Measurements from ENCODE around the gene NLGN1.
"Not testable (repeated sequence)": the region's sequence is repeated elsewhere in the genome, so short reads cannot be mapped to it uniquely, and the experiment has no call there.

Gene NLGN1

GRCh38 chr3:173429527-173429926 lies 32.0 kb downstream of the NLGN1 start:
- Histone ChIP-seq H3K27ac (ENCODE audit: low read depth, low read length) (no peak overlapping the region), H3K9ac (ENCODE audit: low read depth, low read length) (no peak overlapping the region), H3K4me3 (ENCODE audit: low read depth, low read length) (no peak overlapping the region), H3K36me3 (ENCODE audit: control insufficient read depth, insufficient read depth, low read length) (no peaks in the 10 kb centered on the region), H3K9me3 (ENCODE audit: control insufficient read depth, insufficient read depth, low read length) (no peaks in the 10 kb centered on the region), H3K4me1 (ENCODE audit: control insufficient read depth, insufficient read depth, low read length) (no peaks in the 10 kb centered on the region), H3K27me3 (ENCODE audit: control insufficient read depth, insufficient read depth, low read length) (no peaks in the 10 kb centered on the region)

DNA sequence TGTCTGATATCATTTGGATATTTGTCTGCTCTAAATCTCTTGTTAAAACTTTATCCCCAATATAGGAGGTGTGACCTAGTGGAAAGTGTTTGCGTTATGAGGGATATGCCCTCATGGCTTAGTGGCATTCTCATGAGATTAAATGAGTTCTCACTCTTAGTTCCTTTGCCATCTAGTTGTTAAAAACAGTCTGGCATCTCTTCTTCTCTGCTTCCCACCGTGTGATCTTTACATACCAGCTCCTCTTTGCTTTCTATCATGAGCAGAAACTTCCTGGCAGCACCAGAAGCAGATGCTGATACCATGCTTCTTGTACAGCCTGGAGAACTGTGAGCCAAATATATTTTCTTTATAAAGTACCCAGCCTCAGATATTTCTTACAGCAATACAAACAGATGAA lies 33.0 kb downstream of the NLGN1 start:
- Histone ChIP-seq H3K9ac (ENCODE audit: low read depth, low read length) (no peak overlapping the region), H3K36me3 (ENCODE audit: control insufficient read depth, insufficient read depth, low read length) (no peaks in the 10 kb centered on the region), H3K4me1 (ENCODE audit: control insufficient read depth, insufficient read depth, low read length) (no peaks in the 10 kb centered on the region), H3K27me3 (ENCODE audit: control insufficient read depth, insufficient read depth, low read length) (no peaks in the 10 kb centered on the region), H3K4me3 (ENCODE audit: low read depth, low read length) (no peak overlapping the region), H3K9me3 (ENCODE audit: control insufficient read depth, insufficient read depth, low read length) (no peaks in the 10 kb centered on the region), H3K27ac (ENCODE audit: low read depth, low read length) (no peak overlapping the region)

- Histone ChIP-seq H3K27ac (ENCODE audit: low read depth, low read length) (no peak overlapping the region), H3K27me3 (ENCODE audit: control insufficient read depth, insufficient read depth, low read length) (no peaks in the 10 kb centered on the region), H3K9me3 (ENCODE audit: control insufficient read depth, insufficient read depth, low read length) (no peaks in the 10 kb centered on the region), H3K36me3 (ENCODE audit: control insufficient read depth, insufficient read depth, low read length) (no peaks in the 10 kb centered on the region), H3K4me1 (ENCODE audit: control insufficient read depth, insufficient read depth, low read length) (no peaks in the 10 kb centered on the region), H3K9ac (ENCODE audit: low read depth, low read length) (no peak overlapping the region), H3K4me3 (ENCODE audit: low read depth, low read length) (no peak overlapping the region)
These were observed 41.5 kb downstream of the NLGN1 start for GRCh38 chr3:173439004-173439403.

DNA sequence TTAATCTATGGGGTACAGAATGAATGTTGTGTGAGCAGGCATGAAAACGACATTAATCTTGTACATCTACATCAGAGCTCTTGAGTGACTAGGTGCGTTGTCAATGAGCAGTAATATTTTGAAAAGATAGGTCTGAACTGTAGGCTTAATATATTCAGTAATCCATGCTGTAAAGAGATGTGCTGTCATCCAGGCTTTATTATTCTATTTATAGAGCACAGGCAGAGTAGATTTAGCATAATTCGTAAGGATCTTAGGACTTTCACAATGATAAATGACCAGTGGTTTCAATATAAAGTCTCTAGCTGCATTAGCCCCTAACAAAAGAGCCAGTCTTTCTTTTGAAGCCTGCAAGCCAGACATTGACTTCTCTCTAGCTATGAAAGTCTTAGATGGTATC lies 43.0 kb downstream of the NLGN1 start:
- H3K27ac ChIP-seq (ENCODE audit: low read depth, low read length), result no peak overlapping the region
- no peak overlapping the region for H3K9ac ChIP-seq (ENCODE audit: low read depth, low read length)
- no peaks in the 10 kb centered on the region for H3K4me1 ChIP-seq (ENCODE audit: control insufficient read depth, insufficient read depth, low read length)
- H3K36me3 ChIP-seq (ENCODE audit: control insufficient read depth, insufficient read depth, low read length), result no peaks in the 10 kb centered on the region
- H3K9me3 ChIP-seq (ENCODE audit: control insufficient read depth, insufficient read depth, low read length), result no peaks in the 10 kb centered on the region
- no peaks in the 10 kb centered on the region for H3K27me3 ChIP-seq (ENCODE audit: control insufficient read depth, insufficient read depth, low read length)
- H3K4me3 ChIP-seq (ENCODE audit: low read depth, low read length), result no peak overlapping the region

GRCh38 chr3:173451561-173451960 lies 54.0 kb downstream of the NLGN1 start:
- not testable (repeated sequence) for H3K27me3 ChIP-seq (ENCODE audit: control insufficient read depth, insufficient read depth, low read length); H3K27ac ChIP-seq (ENCODE audit: low read depth, low read length); H3K36me3 ChIP-seq (ENCODE audit: control insufficient read depth, insufficient read depth, low read length); H3K4me3 ChIP-seq (ENCODE audit: low read depth, low read length); H3K4me1 ChIP-seq (ENCODE audit: control insufficient read depth, insufficient read depth, low read length); H3K9ac ChIP-seq (ENCODE audit: low read depth, low read length)
- peaks cover 13% of the 10 kb centered on the region for H3K9me3 ChIP-seq (ENCODE audit: control insufficient read depth, insufficient read depth, low read length)

DNA sequence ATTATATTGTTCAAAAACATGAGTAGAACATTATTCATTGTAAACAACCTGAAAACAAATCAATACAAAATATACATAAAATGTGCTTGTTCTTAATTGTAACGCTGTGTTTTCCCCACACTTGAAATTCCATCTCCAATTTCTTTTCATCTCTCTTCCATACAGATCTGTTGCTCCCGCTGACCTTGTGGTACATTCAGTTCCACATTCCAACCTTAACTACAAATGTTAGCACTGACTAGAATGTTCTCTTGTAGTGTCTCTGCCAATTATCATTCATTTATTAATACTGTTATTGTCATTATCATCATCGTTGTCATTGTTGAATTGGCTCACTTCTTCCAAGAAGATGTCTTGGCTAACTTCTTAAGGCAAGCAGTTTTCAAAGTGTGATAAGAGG lies 65.7 kb downstream of the NLGN1 start:
- no peak overlapping the region for H3K4me3 ChIP-seq (ENCODE audit: low read depth, low read length)
- H3K4me1 ChIP-seq (ENCODE audit: control insufficient read depth, insufficient read depth, low read length), result no peaks in the 10 kb centered on the region
- H3K27ac ChIP-seq (ENCODE audit: low read depth, low read length), result no peak overlapping the region
- H3K36me3 ChIP-seq (ENCODE audit: control insufficient read depth, insufficient read depth, low read length), result no peaks in the 10 kb centered on the region
- H3K9me3 ChIP-seq (ENCODE audit: control insufficient read depth, insufficient read depth, low read length), result no peaks in the 10 kb centered on the region
- no peaks in the 10 kb centered on the region for H3K27me3 ChIP-seq (ENCODE audit: control insufficient read depth, insufficient read depth, low read length)
- H3K9ac ChIP-seq (ENCODE audit: low read depth, low read length), result no peak overlapping the region

DNA sequence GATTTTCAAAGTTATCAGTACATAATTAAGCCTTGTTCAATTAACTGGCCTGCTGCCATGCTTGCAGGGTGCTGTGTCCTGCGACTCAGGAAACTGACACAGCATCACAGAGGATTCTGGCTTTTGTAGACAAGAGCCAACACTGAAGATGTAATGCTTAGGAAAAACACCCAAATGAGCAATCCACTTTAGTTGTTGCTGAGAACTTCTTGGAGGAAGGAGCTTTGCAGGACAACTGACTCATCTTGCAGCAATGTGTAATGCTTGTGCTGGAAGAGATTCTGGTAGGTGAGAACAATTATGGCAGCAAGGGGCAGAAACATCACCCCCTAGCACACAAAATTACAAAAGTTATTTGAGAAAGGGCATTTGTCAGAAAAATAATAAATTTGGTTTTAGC lies 67.6 kb downstream of the NLGN1 start:
- Histone ChIP-seq H3K9me3 (ENCODE audit: control insufficient read depth, insufficient read depth, low read length) (no peaks in the 10 kb centered on the region), H3K27ac (ENCODE audit: low read depth, low read length) (peak overlapping the region; percentile 26), H3K4me3 (ENCODE audit: low read depth, low read length) (no peak overlapping the region)

DNA sequence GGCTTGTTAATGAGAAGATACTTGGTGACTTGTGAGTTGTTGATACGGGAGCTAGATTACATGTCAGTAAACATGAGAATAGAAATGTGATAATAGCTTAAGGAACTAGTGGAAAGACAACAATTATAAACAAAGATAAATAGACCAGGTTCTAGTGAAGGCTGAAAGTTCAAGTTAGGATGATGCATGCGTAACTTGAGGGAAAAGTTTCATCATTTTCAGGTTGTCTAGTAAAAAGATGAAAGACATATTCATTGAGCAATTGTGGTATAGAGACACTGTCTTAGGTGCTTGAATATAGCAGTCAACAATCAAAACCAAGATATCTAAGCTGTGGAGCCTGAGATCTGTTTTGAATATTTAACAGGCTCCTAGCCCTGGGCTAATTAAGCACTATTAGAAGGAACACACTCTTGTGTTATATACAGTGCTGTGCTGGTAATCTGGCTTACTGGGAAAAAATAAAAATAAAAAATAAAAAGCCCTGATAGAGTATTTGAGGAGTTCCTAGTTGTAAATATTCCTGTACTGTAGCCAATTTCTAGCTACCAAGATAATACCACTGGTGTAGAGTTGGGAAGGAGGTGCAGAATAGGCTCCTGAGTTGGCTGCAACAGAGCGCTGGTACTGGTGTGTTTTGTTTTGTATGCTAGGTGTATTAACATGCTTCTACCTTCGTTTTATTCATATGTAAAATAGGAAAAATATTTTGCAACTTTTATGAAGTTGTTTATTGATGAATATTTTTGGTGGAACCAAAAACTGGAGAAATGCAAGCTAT lies 68.5 kb downstream of the NLGN1 start:
- H3K36me3 ChIP-seq (ENCODE audit: control insufficient read depth, insufficient read depth, low read length), result no peaks in the 10 kb centered on the region
- H3K27ac ChIP-seq (ENCODE audit: low read depth, low read length), result no peak overlapping the region
- H3K9me3 ChIP-seq (ENCODE audit: control insufficient read depth, insufficient read depth, low read length), result no peaks in the 10 kb centered on the region
- no peaks in the 10 kb centered on the region for H3K27me3 ChIP-seq (ENCODE audit: control insufficient read depth, insufficient read depth, low read length)
- no peak overlapping the region for H3K4me3 ChIP-seq (ENCODE audit: low read depth, low read length)
- no peak overlapping the region for H3K9ac ChIP-seq (ENCODE audit: low read depth, low read length)
- H3K4me1 ChIP-seq (ENCODE audit: control insufficient read depth, insufficient read depth, low read length), result no peaks in the 10 kb centered on the region

More for the DNA sequence above, 67.6 kb downstream of the NLGN1 start:
- no peaks in the 10 kb centered on the region for H3K36me3 ChIP-seq (ENCODE audit: control insufficient read depth, insufficient read depth, low read length)
- no peaks in the 10 kb centered on the region for H3K27me3 ChIP-seq (ENCODE audit: control insufficient read depth, insufficient read depth, low read length)
- H3K4me1 ChIP-seq (ENCODE audit: control insufficient read depth, insufficient read depth, low read length), result no peaks in the 10 kb centered on the region
- no peak overlapping the region for H3K9ac ChIP-seq (ENCODE audit: low read depth, low read length)

- Histone ChIP-seq H3K9me3 (ENCODE audit: control insufficient read depth, insufficient read depth, low read length) (no peaks in the 10 kb centered on the region), H3K27ac (ENCODE audit: low read depth, low read length) (no peak overlapping the region), H3K36me3 (ENCODE audit: control insufficient read depth, insufficient read depth, low read length) (no peaks in the 10 kb centered on the region), H3K4me1 (ENCODE audit: control insufficient read depth, insufficient read depth, low read length) (no peaks in the 10 kb centered on the region), H3K9ac (ENCODE audit: low read depth, low read length) (no peak overlapping the region), H3K4me3 (ENCODE audit: low read depth, low read length) (no peak overlapping the region), H3K27me3 (ENCODE audit: control insufficient read depth, insufficient read depth, low read length) (no peaks in the 10 kb centered on the region)
These were observed 70.0 kb downstream of the NLGN1 start for GRCh38 chr3:173467501-173467900.

DNA sequence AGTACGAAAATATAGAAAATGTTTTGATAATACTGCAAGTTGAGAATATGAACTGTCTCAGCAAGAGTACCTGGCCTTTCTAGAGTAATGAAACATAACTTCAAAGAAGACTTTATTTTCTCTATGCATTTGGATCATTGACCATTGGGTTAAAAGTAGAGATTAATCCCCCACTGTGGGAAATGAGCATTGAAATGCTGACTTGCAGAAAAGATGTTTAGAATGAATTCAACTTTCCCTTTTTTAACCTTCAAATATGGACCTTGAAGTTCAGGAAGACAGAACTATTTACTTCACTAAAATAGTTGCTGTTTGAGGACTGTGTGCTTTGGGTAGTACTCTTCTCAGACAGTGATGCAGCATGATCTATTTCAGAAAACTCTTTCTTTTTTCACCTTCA lies 75.7 kb downstream of the NLGN1 start:
- H3K9ac ChIP-seq (ENCODE audit: low read depth, low read length), result no peak overlapping the region
- no peaks in the 10 kb centered on the region for H3K27me3 ChIP-seq (ENCODE audit: control insufficient read depth, insufficient read depth, low read length)
- H3K36me3 ChIP-seq (ENCODE audit: control insufficient read depth, insufficient read depth, low read length), result no peaks in the 10 kb centered on the region
- H3K4me3 ChIP-seq (ENCODE audit: low read depth, low read length), result no peak overlapping the region
- no peak overlapping the region for H3K27ac ChIP-seq (ENCODE audit: low read depth, low read length)
- no peaks in the 10 kb centered on the region for H3K4me1 ChIP-seq (ENCODE audit: control insufficient read depth, insufficient read depth, low read length)
- no peaks in the 10 kb centered on the region for H3K9me3 ChIP-seq (ENCODE audit: control insufficient read depth, insufficient read depth, low read length)

DNA sequence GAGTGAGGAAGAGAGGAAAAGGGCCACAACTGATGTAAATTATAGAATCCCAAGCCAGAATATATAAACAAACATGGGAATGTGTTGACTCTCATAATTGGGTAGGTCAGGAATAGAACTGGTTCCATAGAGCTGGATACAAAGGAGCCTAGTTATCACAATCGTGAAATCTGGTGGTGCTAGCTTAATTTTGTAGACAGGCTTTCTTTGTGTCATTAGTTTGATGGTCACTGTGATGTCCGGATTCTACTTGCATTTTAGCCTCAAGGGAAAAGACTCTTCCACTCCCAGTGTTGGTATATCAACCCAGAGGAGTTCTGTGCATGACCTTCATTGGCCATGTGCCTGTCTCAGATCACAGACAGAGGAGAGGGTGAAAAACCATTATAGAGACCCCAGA lies 81.8 kb downstream of the NLGN1 start:
- Histone ChIP-seq H3K9ac (ENCODE audit: low read depth, low read length) (no peak overlapping the region), H3K4me3 (ENCODE audit: low read depth, low read length) (no peak overlapping the region), H3K9me3 (ENCODE audit: control insufficient read depth, insufficient read depth, low read length) (no peaks in the 10 kb centered on the region), H3K27me3 (ENCODE audit: control insufficient read depth, insufficient read depth, low read length) (no peaks in the 10 kb centered on the region), H3K36me3 (ENCODE audit: control insufficient read depth, insufficient read depth, low read length) (no peaks in the 10 kb centered on the region), H3K4me1 (ENCODE audit: control insufficient read depth, insufficient read depth, low read length) (no peaks in the 10 kb centered on the region), H3K27ac (ENCODE audit: low read depth, low read length) (no peak overlapping the region)
